HG03432 (cell line): Measurements from ENCODE around the gene VARS2.
"Not testable (repeated sequence)": the region's sequence is repeated elsewhere in the genome, so short reads cannot be mapped to it uniquely, and the experiment has no call there.

Experiments used
- ATAC-seq: cut with Tn5 transposase; IDR thresholded peaks from one replicate; pipeline ENCODE4 v1.9.1; 2021; ENCODE audit warnings: mild to moderate bottlenecking, moderate library complexity; ENCODE audit not compliant: unreplicated experiment

VARS2 gene

GRCh38 chr6:30898750-30899360, 15.2 kb upstream of the VARS2 start:
- ATAC-seq, result no peak

- no peak for ATAC-seq
Measured at GRCh38 chr6:30900863-30901417, 13.1 kb upstream of the VARS2 start.

GRCh38 chr6:30901436-30901835, 12.6 kb upstream of the VARS2 start:
- ATAC-seq, result no peak

DNA sequence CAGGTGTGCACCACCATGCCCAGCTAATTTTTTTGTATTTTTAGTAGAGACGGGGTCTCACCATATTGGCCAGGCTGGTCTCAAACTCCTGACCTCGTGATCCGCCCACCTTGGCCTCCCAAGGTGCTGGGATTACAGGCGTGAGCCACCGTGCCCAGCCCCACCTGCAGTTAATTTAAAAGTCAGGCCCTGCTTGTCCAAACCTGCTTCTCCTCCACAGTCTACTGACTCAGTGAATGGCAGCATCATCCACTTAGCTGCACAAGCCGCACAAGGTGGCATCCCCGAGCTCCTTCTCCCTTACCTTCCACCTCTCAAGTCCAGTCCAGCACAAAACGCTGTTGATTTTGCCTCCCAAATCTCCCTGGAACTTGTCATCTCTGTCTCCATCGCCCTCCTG, 11.8 kb upstream of the VARS2 start:
- ATAC-seq, result not testable (repeated sequence)

DNA sequence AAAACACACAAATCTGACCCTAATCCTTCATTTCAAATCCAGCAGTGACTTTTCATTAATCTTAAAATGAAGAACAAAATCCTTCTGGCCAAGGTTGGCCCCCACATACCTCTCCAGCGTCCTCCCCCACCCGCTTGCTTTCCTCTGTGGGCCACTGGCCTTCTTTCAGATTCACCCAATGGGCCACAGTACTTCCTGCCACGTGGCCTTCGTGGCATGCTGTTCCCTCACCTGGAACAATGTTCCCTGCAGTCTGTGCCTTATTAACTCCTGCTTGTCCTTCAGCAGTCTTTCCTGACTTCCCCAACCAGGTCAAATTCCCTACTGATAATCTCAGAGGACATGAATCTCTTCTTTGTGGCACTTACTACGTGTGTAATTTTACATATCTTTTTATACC, 11.3 kb upstream of the VARS2 start:
- ATAC-seq, result no peak

DNA sequence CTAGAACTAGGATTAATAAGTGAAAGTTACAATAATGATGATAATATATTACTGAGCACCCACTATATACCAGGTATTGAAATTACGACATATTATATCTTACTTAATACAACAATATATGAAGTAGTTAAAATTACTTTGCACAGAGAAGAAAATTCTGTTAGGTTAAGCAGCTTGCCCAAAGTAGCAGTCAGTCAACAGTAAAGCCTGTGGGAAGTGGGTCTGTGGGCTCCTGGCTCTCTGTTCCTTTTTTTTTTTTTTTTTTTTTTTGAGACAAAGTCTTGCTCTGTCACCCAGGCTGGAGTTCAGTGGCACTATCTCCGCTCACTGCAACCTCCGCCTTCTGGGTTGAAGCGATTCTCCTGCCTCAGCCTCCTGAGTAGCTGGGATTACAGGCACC, 10.8 kb upstream of the VARS2 start:
- no peak for ATAC-seq

DNA sequence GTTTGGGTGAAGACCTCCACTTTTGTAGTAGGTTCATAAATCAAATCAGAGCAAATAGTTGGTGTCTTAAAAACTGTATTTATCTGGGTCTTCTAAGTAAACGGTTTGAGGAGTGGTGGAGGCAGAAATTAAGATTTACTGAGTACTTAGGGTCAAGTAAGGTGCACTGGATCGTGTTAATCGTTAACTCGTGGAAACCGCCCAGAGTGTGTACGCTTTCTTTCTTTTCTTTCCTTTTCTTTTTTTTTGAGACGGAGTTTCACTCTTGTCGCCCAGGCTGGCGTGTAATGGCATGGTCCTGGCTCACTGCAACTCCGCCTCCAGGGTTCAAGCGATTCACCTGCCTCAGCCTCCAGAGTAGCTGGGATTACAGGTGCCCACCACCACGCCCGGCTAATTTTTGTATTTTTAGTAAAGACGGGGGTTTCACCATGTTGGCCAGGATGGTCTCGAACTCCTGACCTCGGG, 6.7 kb upstream of the VARS2 start:
- ATAC-seq, result not testable (repeated sequence)

DNA sequence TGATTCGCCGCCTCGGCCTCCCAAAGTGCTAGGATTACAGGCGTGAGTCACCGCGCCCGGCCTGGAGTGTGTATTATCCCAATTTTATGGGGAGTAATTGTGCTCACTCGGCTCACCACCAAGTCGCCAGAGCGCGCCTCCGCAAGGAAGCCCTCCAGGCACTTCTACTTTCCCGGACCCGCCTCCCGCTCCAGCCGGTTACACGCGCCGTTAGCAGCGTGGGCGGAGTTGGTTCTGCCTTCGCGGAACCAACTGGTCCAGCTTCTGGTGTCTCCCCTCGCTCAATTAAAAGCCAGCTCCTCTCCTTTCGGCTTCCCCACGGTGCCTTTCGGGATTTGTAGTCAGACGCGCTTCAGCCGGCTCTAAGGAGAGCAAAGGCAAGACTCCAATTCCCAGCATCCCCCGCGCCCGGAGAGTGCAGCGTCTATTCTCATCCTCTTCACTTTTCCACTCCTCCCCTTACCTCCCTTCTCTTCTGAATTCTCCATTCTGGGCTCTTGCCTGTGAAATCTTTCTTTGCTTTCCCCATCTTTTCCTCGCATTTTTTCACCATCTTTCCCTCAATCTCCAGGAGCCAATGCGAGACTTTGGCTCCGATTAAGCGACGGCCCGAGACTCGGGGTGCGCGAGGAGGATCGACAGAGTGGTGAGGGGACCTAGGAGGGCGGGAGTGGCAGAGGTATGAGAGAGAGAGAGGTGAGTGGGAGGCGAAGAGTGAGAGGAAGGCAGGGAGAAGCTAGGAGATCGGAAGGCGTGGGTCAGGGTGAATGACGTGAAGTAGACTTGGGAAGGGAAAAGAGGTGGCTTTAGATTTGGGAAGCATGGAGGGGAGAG, 6.1 kb upstream of the VARS2 start, which contains the start of gene GTF2H4:
GTF2H4 (plus strand) TSS at position 450 of the 834 bp plus-strand sequence.
- ATAC-seq, result peak; percentile 92

- no peak for ATAC-seq
Measured at GRCh38 chr6:30908700-30909099, 5.3 kb upstream of the VARS2 start.

DNA sequence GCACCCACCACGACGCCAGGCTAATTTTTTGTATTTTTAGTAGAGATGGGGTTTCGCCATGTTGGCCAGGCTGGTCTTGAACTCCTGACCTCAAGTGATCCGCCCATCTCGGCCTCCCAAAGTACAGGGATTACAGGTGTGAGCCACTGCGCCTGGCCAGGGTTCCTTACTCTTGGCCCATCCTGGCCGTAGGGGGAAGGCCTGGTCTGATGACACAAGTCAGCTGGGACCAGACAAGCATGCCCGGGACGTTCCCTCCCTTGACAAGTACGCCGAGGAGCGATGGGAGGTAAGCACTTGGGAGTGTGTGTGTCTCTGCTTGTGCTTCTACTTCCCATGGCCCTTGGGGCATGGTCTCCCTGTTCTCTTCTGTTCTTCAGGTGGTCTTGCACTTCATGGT, 3.6 kb upstream of the VARS2 start:
- ATAC-seq, result not testable (repeated sequence)

- no peak for ATAC-seq
Measured at GRCh38 chr6:30912746-30913520, 1.1 kb upstream of the VARS2 start.

DNA sequence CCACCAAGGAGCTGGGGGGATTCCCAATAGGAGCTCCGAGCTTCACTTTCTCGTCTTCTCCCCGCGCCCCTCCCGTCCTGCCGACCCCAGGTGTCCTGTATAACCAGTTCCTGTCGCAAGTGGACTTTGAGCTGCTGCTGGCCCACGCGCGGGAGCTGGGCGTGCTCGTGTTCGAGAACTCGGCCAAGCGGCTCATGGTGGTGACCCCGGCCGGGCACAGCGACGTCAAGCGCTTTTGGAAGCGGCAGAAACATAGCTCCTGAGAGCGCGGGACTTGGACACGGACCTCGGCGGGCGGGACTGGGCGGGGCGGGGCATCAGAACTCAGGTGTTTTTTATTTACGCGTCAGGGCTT, 340 bp upstream of the VARS2 start:
- ATAC-seq, result peak; percentile 18

- ATAC-seq, result no peak
Measured at GRCh38 chr6:30914854-30915590, 984 bp downstream of the VARS2 start.

DNA sequence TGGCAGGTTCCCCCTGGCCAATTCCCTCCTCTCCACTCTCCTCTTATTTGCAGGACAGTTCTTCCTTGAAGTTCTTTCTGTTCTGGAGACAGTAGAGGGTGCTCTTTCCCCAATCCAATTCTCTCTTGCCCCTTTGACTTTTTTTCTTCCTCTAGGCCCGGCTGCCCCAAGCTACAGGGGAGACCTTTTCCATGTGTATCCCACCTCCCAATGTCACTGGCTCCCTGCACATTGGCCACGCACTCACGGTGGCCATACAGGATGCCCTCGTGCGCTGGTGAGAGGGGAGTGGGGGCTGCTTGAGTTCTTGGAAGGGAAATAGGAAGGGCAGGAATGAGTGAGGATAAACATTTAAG, 1.5 kb downstream of the VARS2 start:
- ATAC-seq, result no peak

GRCh38 chr6:30917041-30917440, 3.0 kb downstream of the VARS2 start:
- ATAC-seq, result no peak

DNA sequence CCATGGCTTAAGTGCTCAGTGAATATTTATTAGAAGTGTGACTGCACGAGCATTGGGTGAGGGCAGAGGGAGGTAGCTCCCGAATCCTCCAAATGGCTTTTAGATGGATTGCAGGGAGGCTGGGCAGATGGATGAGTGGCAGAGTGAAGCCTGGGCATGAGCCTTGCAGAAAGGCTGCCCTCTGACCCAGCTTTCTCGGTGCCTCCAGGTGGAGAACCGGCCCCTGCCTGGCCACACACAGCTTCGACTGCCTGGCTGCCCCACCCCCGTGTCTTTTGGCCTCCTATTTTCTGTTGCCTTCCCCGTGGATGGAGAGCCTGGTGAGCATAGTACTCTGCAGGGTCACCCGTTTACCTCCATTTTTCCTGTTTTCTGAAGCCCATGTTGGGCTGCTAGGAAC, 3.4 kb downstream of the VARS2 start:
- ATAC-seq, result no peak

DNA sequence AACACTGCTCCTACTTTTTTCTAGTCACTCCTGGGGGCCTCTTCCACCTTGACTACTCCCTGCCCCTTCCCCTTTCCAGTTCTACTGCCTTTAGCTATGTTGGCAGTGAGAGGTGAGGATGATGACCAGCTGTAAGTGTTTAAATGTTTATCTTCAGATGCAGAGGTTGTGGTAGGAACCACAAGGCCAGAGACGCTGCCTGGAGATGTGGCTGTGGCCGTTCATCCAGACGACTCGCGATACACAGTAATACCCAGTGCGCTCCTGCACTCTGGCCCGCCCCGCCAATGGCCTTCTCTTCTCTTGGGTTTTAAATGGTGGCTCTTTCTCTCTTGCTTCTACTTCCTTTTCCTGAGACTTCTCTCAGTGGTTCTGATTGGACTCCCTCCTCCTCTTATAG, 4.6 kb downstream of the VARS2 start:
- ATAC-seq, result no peak

DNA sequence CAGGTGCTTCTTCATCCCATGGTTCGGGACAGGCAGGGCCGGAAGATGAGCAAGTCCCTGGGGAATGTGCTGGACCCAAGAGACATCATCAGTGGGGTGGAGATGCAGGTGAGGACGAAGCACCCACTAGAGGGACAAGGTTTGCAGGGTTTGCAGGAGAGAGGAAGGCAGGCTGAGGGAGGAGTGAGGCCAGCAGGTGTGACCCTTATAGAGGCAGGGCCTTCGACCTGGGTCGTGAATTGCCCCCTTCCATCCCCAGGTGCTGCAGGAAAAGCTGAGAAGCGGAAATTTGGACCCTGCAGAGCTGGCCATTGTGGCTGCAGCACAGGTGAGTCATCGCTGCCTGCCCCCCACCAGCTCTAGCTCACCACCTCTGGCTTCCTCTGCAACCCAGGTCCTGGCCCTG, 8.4 kb downstream of the VARS2 start:
- no peak for ATAC-seq

DNA sequence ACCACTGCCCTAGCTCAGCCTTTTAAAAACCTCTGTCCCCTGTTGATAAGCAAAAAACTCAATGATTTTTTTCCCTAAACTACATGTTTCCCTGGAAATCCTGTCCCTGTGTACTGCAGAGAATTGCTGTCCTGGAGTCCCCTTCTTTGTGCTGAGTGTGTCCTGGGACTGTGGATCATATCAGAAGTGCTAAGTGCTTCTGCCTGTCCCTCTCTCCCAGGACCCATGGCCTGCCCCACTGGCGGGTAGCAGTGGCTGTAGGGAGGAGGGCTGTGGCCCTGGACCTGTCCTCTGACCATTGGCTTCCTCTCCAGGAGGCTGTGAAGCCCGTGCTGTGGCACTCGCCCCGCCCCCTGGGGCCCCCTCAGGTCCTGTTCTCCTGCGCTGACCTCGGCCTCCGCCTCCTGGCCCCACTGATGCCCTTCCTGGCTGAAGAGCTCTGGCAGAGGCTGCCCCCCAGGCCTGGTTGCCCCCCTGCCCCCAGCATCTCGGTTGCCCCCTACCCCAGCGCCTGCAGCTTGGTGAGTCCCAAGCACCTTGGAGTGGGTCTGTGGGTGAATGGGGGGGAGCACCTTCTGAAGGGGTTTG, 10.1 kb downstream of the VARS2 start:
- ATAC-seq, result not testable (repeated sequence)

- ATAC-seq, result no peak
Measured at GRCh38 chr6:30926644-30927043, 12.6 kb downstream of the VARS2 start.
